Gastroesophageal sphincter (tissue), 3 donors: ENCODE data around the gene CDC45.

Source experiments
- CTCF ChIP-seq, 4 experiments: fragments of 200-600 bp in 2 of 4; fragments of 450-650 bp in 2 of 4; sonication (generic) in 1 of 4; IDR thresholded peaks; one replicate each; pipeline ENCODE4 v1.5.1; 2017 to 2019; ENCODE audit warnings: antibody characterized with exemption in 4 of 4, mild to moderate bottlenecking in 2 of 4, moderate library complexity in 2 of 4
- POLR2AphosphoS5 ChIP-seq: sonication (generic); formaldehyde crosslinking; IDR thresholded peaks from one replicate; pipeline ENCODE4 v1.6.1; 2017; ENCODE audit warnings: antibody characterized with exemption

- TF ChIP-seq CTCF (IDR thresholded peaks at IDR 0.05), result no peak
- no peak for TF ChIP-seq POLR2AphosphoS5
Measured at GRCh38 chr22:19434829-19435580, 44.7 kb upstream of the CDC45 start.
